K562 (cell line): ENCODE results near the gene PITPNM3. TPM values are rescaled to one million over a fixed set of nuclear protein-coding genes. Genes with fewer than 3 reads are reported as not detected.

Experiments used
- ATAC-seq: fragments of 200-7000 bp; cut with Tn5 transposase; 3 replicates; pipeline ENCODE4 v1.9.1; 2020; ENCODE audit warnings: moderate library complexity
- BruUV-seq: library from RNA; stranded (reverse); fragments of 400-500 nt; replicated peaks from 2 replicates; lab custom pipeline; 2021; lab: Mats Ljungman, UMichigan
- CTCF ChIA-PET: fragments of 300-600 bp; formaldehyde crosslinking; extraction: SDS; loops from one replicate; lab custom pipeline; 2021; ENCODE audit warnings: low intra/inter-chr PET ratio; lab: Yijun Ruan, JAX
- POLR2A ChIA-PET: fragments of 300-600, 350-650 bp; sonication (Branson Sonifier 250); formaldehyde crosslinking; extraction: SDS; loops from one replicate; lab custom pipeline; 2021; ENCODE audit warnings: antibody characterized with exemption, inconsistent platforms; lab: Yijun Ruan, JAX
- DNase-seq, 4 experiments: peaks; one replicate each; pipeline versions ENCODE4 v3.0.0 to v3.0.0-alpha.2; 2011 to 2018; ENCODE audit warnings: low spot score in 3 of 4, mixed read lengths in 3 of 4; ENCODE audit errors: extremely low read depth in 1 of 4
- FAIRE-seq: peaks from 2 replicates; lab custom pipeline; 2011; peaks lifted over from hg19 to GRCh38; lab: Jason Lieb, UNC
- H2AFZ ChIP-seq: 2 replicates; pipeline ENCODE4 v1.6.0; 2011; ENCODE audit warnings: low read depth, low read length, control low read depth, inconsistent platforms
- H3K27ac ChIP-seq: fragments of 200-600 bp; 3 replicates; pipeline ENCODE4 v1.8.0; 2011; ENCODE audit warnings: low read depth, mild to moderate bottlenecking, control low read depth, inconsistent platforms, low read length, moderate library complexity, mixed read lengths; ENCODE audit errors: extremely low read depth
- H3K27me3 ChIP-seq, 2 experiments: fragments of 300-600 bp in 1 of 2; 2 replicates in 1 of 2; 3 replicates in 1 of 2; pipeline versions ENCODE4 v1.6.0 to v1.8.0; 2011; ENCODE audit warnings: inconsistent platforms in 2 of 2, low read length in 2 of 2, mild to moderate bottlenecking in 1 of 2, mixed read lengths in 1 of 2, moderate library complexity in 1 of 2; ENCODE audit not compliant: control insufficient read depth in 2 of 2, insufficient read depth in 2 of 2
- H3K36me3 ChIP-seq: fragments of 300-600 bp; 3 replicates; pipeline ENCODE4 v1.8.0; 2011; ENCODE audit warnings: mild to moderate bottlenecking, low read length, inconsistent platforms; ENCODE audit not compliant: control insufficient read depth, insufficient read depth
- H3K4me1 ChIP-seq, 2 experiments: fragments of 200-600 bp in 1 of 2; replicated peaks in 1 of 2; 2 replicates in 1 of 2; 3 replicates in 1 of 2; pipeline versions ENCODE4 v1.5.1 to v1.8.0; 2011; ENCODE audit warnings: inconsistent platforms in 2 of 2, low read length in 2 of 2, mild to moderate bottlenecking in 1 of 2, mixed read lengths in 1 of 2, moderate library complexity in 1 of 2; ENCODE audit not compliant: control insufficient read depth in 2 of 2, insufficient read depth in 2 of 2
- H3K4me2 ChIP-seq: 2 replicates; pipeline ENCODE4 v1.6.1; 2011; ENCODE audit warnings: low read length, control low read depth, inconsistent platforms, mixed read lengths; ENCODE audit not compliant: insufficient read depth
- H3K4me3 ChIP-seq: fragments of 200-600 bp; sonication (generic), shearing (Covaris generic); 2 replicates; pipeline ENCODE4 v1.5.1; 2016; ENCODE audit warnings: control low read depth, inconsistent platforms
- H3K79me2 ChIP-seq: fragments of 200-600 bp; 3 replicates; pipeline ENCODE4 v1.8.0; 2011; ENCODE audit warnings: low read length, inconsistent platforms; ENCODE audit not compliant: control insufficient read depth, insufficient read depth
- H3K9ac ChIP-seq, 2 experiments: 2 replicates each; pipeline versions ENCODE4 v1.6.0 to v1.6.1; 2011; ENCODE audit warnings: low read depth in 2 of 2, low read length in 2 of 2, control low read depth in 1 of 2, inconsistent platforms in 1 of 2, mild to moderate bottlenecking in 1 of 2, mixed read lengths in 1 of 2; ENCODE audit not compliant: insufficient read depth in 1 of 2
- H3K9me1 ChIP-seq: one replicate; pipeline ENCODE4 v1.6.0; 2011; ENCODE audit warnings: inconsistent platforms, mild to moderate bottlenecking, low read length, moderate library complexity; ENCODE audit not compliant: control insufficient read depth, insufficient read depth
- H3K9me3 ChIP-seq: replicated peaks from 2 replicates; pipeline ENCODE4 v1.5.1; 2011; ENCODE audit warnings: low read depth, low read length, inconsistent platforms; ENCODE audit not compliant: control insufficient read depth, insufficient read depth
- H4K20me1 ChIP-seq: replicated peaks from 2 replicates; pipeline ENCODE4 v1.6.1; 2011; ENCODE audit warnings: low read length, inconsistent platforms, mixed read lengths; ENCODE audit not compliant: control insufficient read depth, insufficient read depth
- EGR1 ChIP-seq: fragments of 450-650 bp; conservative IDR thresholded peaks from 2 replicates; pipeline ENCODE4 v1.6.1; 2017; ENCODE audit warnings: mild to moderate bottlenecking
- HNRNPLL ChIP-seq: fragments of 200-400 bp; formaldehyde crosslinking; IDR thresholded peaks from 2 replicates; pipeline ENCODE4 v1.6.1; 2017; ENCODE audit warnings: low read length, low read depth, mild to moderate bottlenecking; ENCODE audit not compliant: poor library complexity, severe bottlenecking
- WGBS: fragments of 100-300 bp; shearing (Covaris generic); methylation state at CpG from one replicate; pipeline ENCODE4 v1.1.6; 2016; ENCODE audit warnings: low coverage, mixed read lengths; ENCODE audit not compliant: insufficient coverage; ENCODE audit errors: missing lambda C conversion rate; 5-methylcytosine and 5-hydroxymethylcytosine counted together
- in situ Hi-C: fragments of 300-500 bp; cut with MboI; formaldehyde crosslinking; loops from 4 replicates; pipeline ENCODE4 v1.15.0; 2018; ENCODE audit warnings: inconsistent platforms, mixed read lengths
- intact Hi-C: fragments of 100-400 bp; cut with micrococcal nuclease; formaldehyde crosslinking; loops from 2 replicates; pipeline ENCODE4 v1.14.2; 2022
- polyA plus RNA-seq, 8 experiments: library from polyadenylated mRNA; depleted of rRNA in 4 of 8; stranded (reverse) in 5 of 8; unstranded in 3 of 8; fragments of >200 nt; fragmentation: Nextera tagmentation in 2 of 8; fragmentation: Illumina TruSeq in 1 of 8; extraction: Ambion mirVana in 2 of 8; extraction: Trizol in 1 of 8; gene quantifications; 2 replicates each; pipeline versions ENCODE4 v1.2.1 to v1.2.3, GENCODE V29; 2011 to 2014; ENCODE audit warnings: inconsistent platforms in 1 of 8, missing spikeins in 1 of 8
- total RNA-seq, 7 experiments: library from RNA; depleted of rRNA in 6 of 7; stranded (reverse); fragments of >200 nt in 6 of 7; fragmentation: Illumina TruSeq in 2 of 7; extraction: Trizol in 2 of 7; gene quantifications; 2 replicates each; pipeline versions ENCODE4 v1.2.1 to v1.2.3, GENCODE V29; 2011 to 2021; ENCODE audit warnings: low replicate concordance in 1 of 7
- TF ChIP-seq, protein P1 (sequence below): fragments of 450-650 bp; IDR thresholded peaks from 2 replicates; pipeline ENCODE4 v1.6.1; 2017; ENCODE audit warnings: mild to moderate bottlenecking, moderate library complexity

PITPNM3 gene
- total and polyA plus RNA-seq, 9 of the 15 experiments (the other 6 are each of a cell fraction or from before 2014, with no cell fraction given) = 0.14 to 0.38 (median 0.22) TPM; not detected in 2

DNA sequence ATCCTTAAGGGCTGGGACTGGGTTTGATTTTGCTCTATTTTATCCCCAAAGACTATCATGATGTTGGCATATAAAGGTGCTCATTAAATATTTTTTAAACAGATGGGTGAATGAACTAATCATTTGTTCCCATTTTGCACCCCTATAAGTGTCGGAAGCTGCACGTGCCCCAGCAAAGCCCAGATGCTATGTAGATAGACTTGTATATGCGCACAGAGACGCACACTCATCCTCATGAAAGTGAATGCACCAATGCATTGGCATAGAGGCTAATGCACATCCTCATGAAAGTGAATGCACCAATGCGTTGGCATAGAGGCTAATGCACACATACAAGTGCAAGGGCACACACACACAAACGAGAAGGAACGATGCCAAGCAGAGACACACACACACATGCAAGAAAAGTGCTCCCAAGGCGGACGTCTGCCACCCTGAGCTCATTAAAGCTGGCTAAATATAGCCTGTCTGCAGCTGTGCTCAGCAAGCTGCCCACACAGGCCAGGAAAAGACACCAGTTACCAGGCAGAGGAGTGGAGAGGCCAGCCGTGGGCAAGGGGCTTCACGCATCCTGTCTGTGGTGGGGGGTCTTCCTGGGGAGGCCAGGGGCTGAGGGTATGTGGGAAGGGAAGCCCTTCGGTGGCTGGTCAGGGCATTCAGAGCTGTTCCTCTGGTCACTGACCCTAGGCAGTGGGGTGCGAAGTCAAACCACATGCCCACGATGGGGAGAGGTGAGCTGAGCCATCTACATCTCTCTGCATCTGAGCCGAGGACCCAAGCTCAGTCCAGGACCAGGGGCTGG lies 59.5 kb downstream of the PITPNM3 start (continued):
- TF ChIP-seq HNRNPLL = no peak

DNA sequence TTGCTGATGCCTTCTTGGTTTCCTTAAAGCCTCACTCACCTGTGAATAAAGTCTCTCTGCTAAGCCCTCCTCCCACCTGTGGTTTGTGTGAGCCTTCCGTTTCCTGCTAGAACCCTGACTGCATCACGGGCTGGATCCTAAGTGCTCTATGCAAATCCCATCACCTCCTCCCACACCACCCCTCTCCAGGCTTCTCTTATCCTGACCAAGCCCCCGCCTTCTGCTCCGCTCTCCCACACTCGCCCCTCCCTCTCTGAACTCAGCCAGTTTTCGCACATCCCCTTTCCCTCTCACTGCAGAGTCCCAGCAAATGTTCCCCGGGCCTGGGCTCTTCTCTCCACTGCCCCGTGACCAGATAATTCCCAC lies 60.3 kb downstream of the PITPNM3 start:
- no peak overlapping the region for H3K9ac ChIP-seq
- H2AFZ ChIP-seq = no peak overlapping the region
- CTCF ChIA-PET = no interaction called here
- FAIRE-seq (no peak), ATAC-seq (no peak), DNase-seq (peak in 1 of 4 experiments; percentile 10)
- H4K20me1 ChIP-seq = no peaks in the 10 kb centered on the region
- H3K36me3 ChIP-seq = no peaks in the 10 kb centered on the region
- BruUV-seq = no TSS peak
- no peak overlapping the region for H3K27ac ChIP-seq
- no peaks in the 10 kb centered on the region for H3K9me1 ChIP-seq
- no peak overlapping the region for H3K4me2 ChIP-seq
- 0% methylated on average over 4 of the region's 8 CpGs for WGBS
- no peaks in the 10 kb centered on the region for H3K4me1 ChIP-seq
- intact Hi-C loops = no loop called here
- H3K79me2 ChIP-seq = no peaks in the 10 kb centered on the region
- TF ChIP-seq EGR1 = 0 out of 2 replicates have a peak, but pooled peaks have one; percentile 21
- TF ChIP-seq, protein P1, sequence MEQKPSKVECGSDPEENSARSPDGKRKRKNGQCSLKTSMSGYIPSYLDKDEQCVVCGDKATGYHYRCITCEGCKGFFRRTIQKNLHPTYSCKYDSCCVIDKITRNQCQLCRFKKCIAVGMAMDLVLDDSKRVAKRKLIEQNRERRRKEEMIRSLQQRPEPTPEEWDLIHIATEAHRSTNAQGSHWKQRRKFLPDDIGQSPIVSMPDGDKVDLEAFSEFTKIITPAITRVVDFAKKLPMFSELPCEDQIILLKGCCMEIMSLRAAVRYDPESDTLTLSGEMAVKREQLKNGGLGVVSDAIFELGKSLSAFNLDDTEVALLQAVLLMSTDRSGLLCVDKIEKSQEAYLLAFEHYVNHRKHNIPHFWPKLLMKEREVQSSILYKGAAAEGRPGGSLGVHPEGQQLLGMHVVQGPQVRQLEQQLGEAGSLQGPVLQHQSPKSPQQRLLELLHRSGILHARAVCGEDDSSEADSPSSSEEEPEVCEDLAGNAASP = no peak
- TF ChIP-seq, all 486 proteins: peak for 1
- no peak overlapping the region for H3K4me3 ChIP-seq
- in situ Hi-C loops = no loop called here
- H3K9me3 ChIP-seq = no peaks in the 10 kb centered on the region
- H3K27me3 ChIP-seq = peaks cover 0 to 28% of the 10 kb centered on the region in 2 experiments; a peak in 4 of 5 replicates
- POLR2A ChIA-PET = no interaction called here
